OCI-LY1 (cell line): ENCODE data around the gene CTDSPL.

Source experiments
- CTCF ChIP-seq: fragments of 200-600 bp; sonication (generic), shearing (Covaris generic); IDR thresholded peaks from 2 replicates; pipeline ENCODE4 v1.5.1; 2017; ENCODE audit warnings: mild to moderate bottlenecking, antibody characterized with exemption, low read length, moderate library complexity, mixed read lengths
- EZH2 ChIP-seq: fragments of 200-600 bp; sonication (generic), shearing (Covaris generic); IDR thresholded peaks from 2 replicates; pipeline ENCODE4 v1.8.0; 2017; ENCODE audit warnings: borderline replicate concordance, mixed run types, mild to moderate bottlenecking, antibody characterized with exemption, low read length, moderate library complexity, mixed read lengths

- TF ChIP-seq EZH2 (no peak), CTCF (no peak)
These were observed 120.7 kb downstream of the CTDSPL start for GRCh38 chr3:37982331-37982730.
